T47D (cell line): ENCODE measurements around the gene PPP1R7.
A peak's percentile ranks its signal among the peaks of the same experiment; 100 is the strongest.

ENCODE experiments used
- DNase-seq, 2 experiments: peaks; one replicate each; pipeline versions ENCODE4 v3.0.0 to v3.0.0-alpha.2; 2011 to 2012; ENCODE audit warnings: low read depth in 1 of 2, low spot score in 1 of 2
- JUND ChIP-seq: IDR thresholded peaks from 2 replicates; pipeline ENCODE4 v1.6.1; 2012; ENCODE audit warnings: low read depth
- in situ Hi-C: cut with HindIII; loops from 2 replicates; pipeline ENCODE4 v1.10.0; 2016; ENCODE audit warnings: low sequenced_read_pairs, low pct_unique_long_range_greater_than_20kb

The PPP1R7 gene

DNA sequence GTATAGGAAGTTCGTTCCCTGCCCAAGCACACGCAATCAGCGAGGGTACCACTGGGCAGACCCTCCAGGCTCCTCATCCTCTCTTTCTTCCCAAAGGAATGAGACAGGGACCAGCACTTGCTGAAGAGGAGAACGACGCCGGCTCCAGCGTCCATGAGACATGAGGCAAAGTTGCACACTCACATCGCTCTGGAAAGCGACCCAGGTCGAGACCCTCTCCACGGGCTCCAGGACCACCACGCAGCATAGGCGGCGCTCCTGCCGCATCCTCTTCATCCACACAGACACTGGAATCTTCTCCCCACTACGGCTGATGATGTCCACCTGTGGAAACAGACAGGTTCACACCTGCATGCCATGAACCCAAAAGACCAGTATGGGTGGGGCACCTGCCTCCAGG is 11.8 kb upstream of the PPP1R7 start:
- TF ChIP-seq JUND, result no peak
- in situ Hi-C loops, result no loop called here

DNA sequence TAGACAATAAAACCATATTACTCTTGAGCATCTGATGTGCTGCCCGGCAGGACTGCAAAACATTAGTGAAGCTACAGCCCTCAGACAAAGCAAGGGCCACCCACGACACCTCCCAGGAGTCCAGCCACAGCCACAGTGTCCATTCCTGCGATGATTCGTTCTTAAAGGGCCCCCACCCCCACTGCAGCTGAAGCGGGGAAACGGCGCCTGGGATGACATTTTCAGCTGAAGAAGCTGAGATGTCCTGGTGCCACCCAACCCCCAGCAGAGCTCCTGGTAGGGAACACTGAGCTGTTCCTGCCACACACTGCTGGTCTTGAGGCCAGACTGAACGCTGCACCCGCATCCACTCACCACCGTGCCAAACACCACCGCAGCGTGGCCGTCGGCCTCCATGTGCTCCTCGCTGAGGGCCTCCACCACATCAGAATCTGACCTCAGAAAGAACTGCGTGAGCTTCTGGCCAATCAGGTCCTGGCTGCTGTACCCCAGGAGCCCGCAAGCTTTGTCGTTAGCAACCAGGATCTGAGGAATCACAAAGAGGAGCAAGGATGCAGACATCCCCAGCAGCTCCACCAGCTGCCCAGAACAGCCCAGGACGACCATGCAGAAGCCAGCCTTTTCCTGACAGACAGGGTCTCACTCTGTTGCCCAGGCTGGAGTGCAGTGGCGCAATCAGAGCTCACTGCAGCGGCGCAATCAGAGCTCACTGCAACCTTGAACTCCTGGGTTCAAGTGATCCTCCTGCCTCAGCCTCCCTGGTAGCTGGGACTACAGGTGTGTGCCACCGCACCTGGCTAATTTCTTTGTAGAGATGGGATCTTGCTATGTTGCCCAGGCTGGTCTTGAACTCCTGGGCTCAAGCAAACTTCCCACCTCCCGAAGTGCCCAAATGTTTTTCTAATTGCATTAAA is 10.5 kb upstream of the PPP1R7 start:
- DNase-seq, result no peak
- no peak for TF ChIP-seq JUND
- in situ Hi-C loops, result no loop called here

More for the DNA sequence above, 11.8 kb upstream of the PPP1R7 start:
- DNase-seq, result no peak

GRCh38 chr2:241140445-241140840 is 9.8 kb upstream of the PPP1R7 start:
- in situ Hi-C loops, result no loop called here
- no peak for TF ChIP-seq JUND
- DNase-seq, result no peak

- in situ Hi-C loops, result no loop called here
- no peak for TF ChIP-seq JUND
- no peak for DNase-seq
These were observed 9.0 kb upstream of the PPP1R7 start for GRCh38 chr2:241141214-241141770.

DNA sequence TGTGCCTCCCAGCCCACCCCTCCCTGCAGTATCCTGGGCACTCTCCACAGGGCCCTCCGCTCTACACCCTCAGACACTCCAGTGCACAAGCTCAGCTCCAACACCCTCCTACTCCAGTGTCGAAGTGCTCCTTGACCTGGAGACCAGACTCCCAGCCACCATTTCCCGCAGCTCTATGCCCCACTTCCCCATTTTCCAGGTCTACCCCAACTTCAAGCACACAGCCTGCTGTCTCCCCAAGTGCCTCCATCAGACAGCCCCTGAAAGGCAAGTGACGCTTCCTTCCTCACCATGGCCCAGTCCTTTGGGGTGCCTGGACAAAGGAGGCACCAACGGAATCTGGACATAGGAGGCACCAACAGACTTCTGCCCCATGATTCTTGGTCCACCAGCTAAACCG is 8.2 kb upstream of the PPP1R7 start:
- in situ Hi-C loops, result no loop called here
- DNase-seq, result no peak
- TF ChIP-seq JUND, result no peak

DNA sequence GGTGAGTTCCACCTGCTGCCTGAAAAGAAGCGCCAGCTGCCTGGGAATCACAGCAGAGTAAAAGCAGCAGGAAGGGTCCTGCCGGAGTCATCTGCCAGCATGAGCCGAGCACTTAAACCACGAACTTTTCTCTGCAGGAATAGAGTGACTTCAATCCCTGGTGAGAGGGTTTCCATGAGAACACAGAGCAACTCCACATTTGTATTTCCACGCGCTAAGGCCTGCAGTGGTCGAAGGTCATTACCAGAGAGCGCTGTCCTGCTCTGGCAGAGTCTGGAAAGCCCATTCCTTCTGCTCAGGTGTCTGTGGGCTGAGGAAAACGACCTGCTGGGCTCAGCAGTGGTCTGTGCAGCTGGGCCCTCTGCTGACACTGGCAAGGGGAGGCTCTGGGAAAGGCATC is 7.7 kb upstream of the PPP1R7 start:
- TF ChIP-seq JUND, result no peak
- in situ Hi-C loops, result no loop called here
- no peak for DNase-seq

DNA sequence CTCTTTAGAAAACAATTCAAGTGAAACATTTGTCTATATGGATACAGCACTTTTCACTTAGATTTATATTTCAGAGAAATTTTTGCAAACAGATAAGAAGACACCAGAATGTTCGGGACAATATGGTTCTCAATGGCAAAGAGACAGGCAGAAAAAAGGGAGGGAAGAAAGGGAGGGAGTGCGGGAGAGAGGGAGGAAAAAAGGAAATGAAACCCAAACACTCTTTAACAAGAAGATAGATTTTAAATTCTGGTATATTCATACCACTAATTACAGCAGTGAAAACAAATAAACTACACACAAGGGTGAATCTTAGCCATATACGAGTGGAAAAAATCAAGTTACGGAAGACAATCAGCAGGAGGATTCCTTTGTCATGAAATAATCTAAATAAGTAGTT is 4.0 kb upstream of the PPP1R7 start:
- TF ChIP-seq JUND, result no peak
- in situ Hi-C loops, result no loop called here

GRCh38 chr2:241147336-241147735 is 2.9 kb upstream of the PPP1R7 start:
- TF ChIP-seq JUND, result no peak
- DNase-seq, result no peak
- in situ Hi-C loops, result no loop called here

More for the DNA sequence above, 4.0 kb upstream of the PPP1R7 start:
- no peak for DNase-seq

- no peak for DNase-seq
- TF ChIP-seq JUND, result no peak
- in situ Hi-C loops, result no loop called here
These were observed 2.0 kb upstream of the PPP1R7 start for GRCh38 chr2:241148239-241148638.

DNA sequence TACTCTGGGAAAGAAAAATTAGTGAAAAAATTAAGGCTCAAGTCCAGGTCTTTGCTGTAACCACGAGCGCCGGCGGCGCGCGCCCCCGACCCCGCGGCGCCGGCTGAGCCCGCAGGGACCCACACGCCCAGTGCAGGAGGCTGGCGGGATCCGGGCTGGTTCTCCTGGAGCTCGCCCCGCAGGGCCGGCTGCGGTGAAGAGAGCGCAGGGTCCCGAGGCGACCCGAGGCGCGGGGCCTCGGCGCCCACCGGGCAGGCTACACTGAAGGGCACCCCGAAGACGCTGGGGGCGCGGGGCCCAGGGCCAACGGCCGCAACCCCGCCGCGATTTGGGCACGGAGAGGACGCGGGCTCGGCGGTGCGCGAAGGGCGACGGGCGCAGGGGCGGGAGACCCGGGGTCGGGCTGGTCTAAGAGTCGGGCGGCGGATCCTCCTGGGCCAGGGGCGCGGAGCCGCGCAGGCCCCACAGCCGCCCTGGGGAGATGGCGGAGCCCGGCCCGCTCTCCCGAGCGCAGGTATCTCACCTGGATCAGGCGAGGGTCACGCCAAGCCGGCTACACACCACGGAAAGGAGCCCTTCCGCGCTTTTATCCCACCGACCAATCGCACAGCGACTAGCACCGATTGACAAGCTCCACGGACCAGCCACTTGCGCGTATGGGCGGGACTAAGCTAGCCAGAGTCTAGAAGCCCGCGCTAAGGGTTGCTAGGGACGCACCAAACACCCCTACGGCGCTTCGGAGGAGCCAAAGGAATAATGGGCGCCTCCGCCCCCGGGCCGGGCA is 1.2 kb upstream of the PPP1R7 start, which contains the start of gene PASK:
Gene PASK, minus strand, starts transcription at position 582 of the 784 bp plus-strand sequence. CDS start 6,440 bp downstream, outside the sequence.
- TF ChIP-seq JUND, result no peak
- peak; percentile 91 to 94 for DNase-seq

GRCh38 chr2:241149675-241149924 is 667 bp upstream of the PPP1R7 start:
- in situ Hi-C loops, result no loop called here
- DNase-seq, result no peak
- TF ChIP-seq JUND, result no peak

More for the DNA sequence above, 1.2 kb upstream of the PPP1R7 start, which contains the start of gene PASK:
- in situ Hi-C loops, result no loop called here

DNA sequence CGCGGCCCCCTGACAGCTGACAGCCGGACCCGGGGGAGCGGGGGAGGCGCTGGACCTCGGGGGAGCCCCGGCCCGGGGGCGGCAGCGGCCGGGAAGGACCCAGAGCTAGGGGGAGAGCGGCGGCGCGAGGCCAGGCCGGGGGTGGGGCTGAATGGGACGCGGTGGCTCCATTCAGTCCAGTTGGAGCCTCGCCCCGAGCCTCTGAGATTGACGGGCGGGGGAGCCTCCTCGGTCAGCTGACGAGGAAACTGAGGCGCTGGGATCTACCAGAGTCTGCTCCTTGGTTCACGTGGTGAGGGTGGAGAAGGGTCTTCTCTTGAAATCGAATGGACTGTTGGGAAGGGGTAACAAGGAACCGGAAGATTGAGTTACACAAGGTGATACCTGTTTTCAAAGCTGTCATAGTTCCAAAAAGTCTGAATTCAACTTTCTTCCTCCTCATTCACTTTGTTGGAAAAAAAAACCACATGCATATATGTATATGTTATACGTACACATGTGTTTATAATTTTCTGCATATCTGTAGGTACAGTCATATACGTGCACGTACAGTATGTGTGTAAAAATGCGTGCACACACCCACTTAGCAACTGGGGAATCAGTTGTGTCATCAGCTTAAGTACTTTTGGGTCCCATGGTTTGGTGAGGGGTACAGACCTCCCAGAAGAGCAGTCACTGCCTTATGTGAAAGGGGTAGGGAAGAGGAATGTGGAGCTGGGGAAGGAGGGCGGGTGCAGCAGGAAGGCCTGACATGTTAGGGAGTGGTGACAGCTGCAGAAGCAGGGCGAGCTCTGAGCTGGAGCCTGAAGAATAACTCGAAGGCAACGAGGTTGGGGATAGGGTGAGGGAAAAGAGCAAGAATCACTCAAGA is 628 bp downstream of the PPP1R7 start:
- DNase-seq, result no peak
- in situ Hi-C loops, result no loop called here
- TF ChIP-seq JUND, result no peak
